ENCODE results near the gene SNCB. TPM values are rescaled to one million over a fixed set of nuclear protein-coding genes. Genes with fewer than 3 reads are reported as not detected.
A peak's percentile ranks its signal among the peaks of the same experiment; 100 is the strongest.
"Not testable (repeated sequence)": the region's sequence is repeated elsewhere in the genome, so short reads cannot be mapped to it uniquely, and the experiment has no call there.

The SNCB gene
- total and polyA plus RNA-seq, 5 donors, result 0.74 to 3.2 (median 1.6) TPM; not detected in 1

- WGBS, result 5% methylated on average over 31 of the region's 31 CpGs
- Histone ChIP-seq H3K4me1 (ENCODE audit: control insufficient read depth, insufficient read depth, low read length) (peaks cover 4% of the 10 kb centered on the region), H3K9me3 (ENCODE audit: control insufficient read depth, low read length) (no peaks in the 10 kb centered on the region), H3K27ac (ENCODE audit: low read length) (no peak overlapping the region), H3K27me3 (ENCODE audit: control insufficient read depth, insufficient read depth) (no peaks in the 10 kb centered on the region), H3K4me3 (ENCODE audit: low read length) (peak overlapping the region; percentile 89)
- DNase-seq (no peak), ATAC-seq (no peak)
- intact Hi-C loops (cut with DNase I), result no loop called here
Observed at GRCh38 chr5:176610435-176610773, 19.9 kb downstream of the SNCB start.

DNA sequence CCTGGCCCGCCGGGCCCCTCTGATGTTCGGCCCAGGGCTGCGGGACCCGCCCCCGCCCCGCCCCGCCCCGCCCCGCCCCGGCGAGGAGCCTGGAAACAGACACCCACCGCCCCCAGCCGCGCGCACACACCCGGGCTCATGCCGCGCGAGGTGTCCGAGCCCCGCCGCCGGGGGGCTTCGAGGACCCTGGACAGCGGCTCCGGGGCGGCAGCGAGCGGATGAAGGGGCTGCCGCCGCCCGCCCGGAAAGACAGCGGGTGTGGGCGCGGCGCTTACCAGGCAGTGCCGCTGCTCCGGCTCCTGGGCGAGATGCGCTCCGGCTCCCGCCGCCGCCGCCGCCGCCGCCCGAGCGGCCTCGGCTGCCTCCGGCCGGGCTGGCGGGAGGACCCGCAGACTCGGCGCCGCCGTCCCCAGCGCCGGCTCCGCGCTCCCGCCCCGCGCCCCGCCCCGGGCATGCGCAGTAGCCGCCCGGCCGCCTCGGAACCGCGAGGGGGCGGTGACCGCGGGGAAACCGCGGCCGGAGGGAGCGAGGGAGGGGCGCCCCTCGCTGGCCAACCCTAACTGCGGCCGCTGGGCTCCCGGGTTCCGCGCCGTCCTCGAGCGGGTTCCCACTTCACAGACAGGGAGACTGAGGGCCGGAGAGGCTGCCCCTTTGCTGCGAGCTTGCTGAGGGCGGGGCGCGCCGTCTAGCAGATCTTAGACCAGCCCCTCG, 20.5 kb downstream of the SNCB start, which contains the start of gene GPRIN1:
Gene GPRIN1 (minus strand): TSS at position 433 of the 711 bp plus-strand sequence. CDS start 10,322 bp downstream, outside the sequence.
- Histone ChIP-seq H3K27ac (ENCODE audit: low read length) (no peak within 1 kb of the TSS), H3K4me3 (ENCODE audit: low read length) (peak within 1 kb of the TSS; percentile 89), H3K9me3 (ENCODE audit: control insufficient read depth, low read length) (no peaks in the 10 kb centered on the region), H3K4me1 (ENCODE audit: control insufficient read depth, insufficient read depth, low read length) (peaks cover 4% of the 10 kb centered on the region), H3K27me3 (ENCODE audit: control insufficient read depth, insufficient read depth) (no peaks in the 10 kb centered on the region)
- WGBS, result under 1% methylated on average over 101 of the region's 101 CpGs
- peak; percentile 80 to 87 for ATAC-seq
- DNase-seq, result peak; percentile 55 to 86 (median 85)
- intact Hi-C loops (cut with DNase I), result no loop called here

DNA sequence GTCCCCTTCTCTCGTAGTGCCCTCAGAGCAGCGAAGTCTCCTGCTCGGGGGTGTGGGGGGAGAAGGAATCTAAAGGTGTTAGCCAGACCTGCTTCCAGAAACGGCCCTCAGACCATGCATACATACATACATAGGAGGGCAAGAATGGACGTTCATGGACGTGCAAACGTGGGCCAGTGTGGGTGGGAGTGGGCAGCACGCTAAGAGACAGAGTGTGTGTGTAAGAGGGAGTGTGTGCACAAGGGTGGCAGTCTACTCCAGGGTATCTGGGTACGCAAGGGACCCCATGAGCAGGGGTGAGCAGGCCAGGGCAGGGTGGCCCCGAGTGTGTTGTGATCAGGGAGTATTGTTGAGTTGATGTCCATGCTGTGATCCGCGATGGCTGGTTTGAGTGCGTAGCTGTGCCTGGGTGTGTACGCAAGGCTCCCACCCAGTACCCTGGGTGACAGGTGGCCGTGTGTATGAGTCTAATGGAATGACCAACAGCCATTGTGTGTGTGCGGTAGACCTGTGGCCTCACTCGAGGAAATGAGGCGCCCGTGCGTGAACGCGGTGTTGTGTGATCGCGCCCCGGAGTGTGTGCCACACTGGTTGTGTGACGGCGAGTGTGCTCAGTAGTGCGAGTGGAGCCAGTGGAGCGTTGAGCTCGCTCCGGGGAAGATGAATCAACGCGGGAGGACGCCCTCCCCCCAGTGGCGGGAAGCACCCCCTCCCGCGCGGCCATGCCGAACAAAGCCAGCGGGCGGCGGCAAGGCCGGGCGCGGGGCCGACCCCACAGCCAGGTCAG, 21.2 kb downstream of the SNCB start:
- intact Hi-C loops (cut with DNase I), result no loop called here
- Histone ChIP-seq H3K27me3 (ENCODE audit: control insufficient read depth, insufficient read depth) (no peaks in the 10 kb centered on the region), H3K27ac (ENCODE audit: low read length) (no peak overlapping the region), H3K4me1 (ENCODE audit: control insufficient read depth, insufficient read depth, low read length) (peaks cover 4% of the 10 kb centered on the region), H3K9me3 (ENCODE audit: control insufficient read depth, low read length) (no peaks in the 10 kb centered on the region), H3K4me3 (ENCODE audit: low read length) (peak overlapping the region; percentile 89)
- DNase-seq, result peak in 1 of 3 donors; percentile 55
- ATAC-seq, result no peak
- WGBS, result 30% methylated on average over 46 of the region's 46 CpGs

- no peaks in the 10 kb centered on the region for H3K27me3 ChIP-seq (ENCODE audit: control insufficient read depth, insufficient read depth)
Observed at GRCh38 chr5:176608142-176608705, 22.1 kb downstream of the SNCB start.

GRCh38 chr5:176606875-176607274, 23.5 kb downstream of the SNCB start:
- ATAC-seq, result no peak
- H3K9me3 ChIP-seq (ENCODE audit: control insufficient read depth, low read length), result no peaks in the 10 kb centered on the region
- intact Hi-C loops (cut with DNase I), result no loop called here

More at GRCh38 chr5:176608142-176608705, 22.1 kb downstream of the SNCB start:
- DNase-seq (peak in 2 of 3 donors; percentile 10 to 41), ATAC-seq (no peak)
- H3K4me3 ChIP-seq (ENCODE audit: low read length), result no peak overlapping the region
- no peaks in the 10 kb centered on the region for H3K9me3 ChIP-seq (ENCODE audit: control insufficient read depth, low read length)
- H3K27ac ChIP-seq (ENCODE audit: low read length), result no peak overlapping the region
- 93% methylated on average over 4 of the region's 4 CpGs for WGBS
- peaks cover 4% of the 10 kb centered on the region for H3K4me1 ChIP-seq (ENCODE audit: control insufficient read depth, insufficient read depth, low read length)
- intact Hi-C loops (cut with DNase I), result no loop called here

DNA sequence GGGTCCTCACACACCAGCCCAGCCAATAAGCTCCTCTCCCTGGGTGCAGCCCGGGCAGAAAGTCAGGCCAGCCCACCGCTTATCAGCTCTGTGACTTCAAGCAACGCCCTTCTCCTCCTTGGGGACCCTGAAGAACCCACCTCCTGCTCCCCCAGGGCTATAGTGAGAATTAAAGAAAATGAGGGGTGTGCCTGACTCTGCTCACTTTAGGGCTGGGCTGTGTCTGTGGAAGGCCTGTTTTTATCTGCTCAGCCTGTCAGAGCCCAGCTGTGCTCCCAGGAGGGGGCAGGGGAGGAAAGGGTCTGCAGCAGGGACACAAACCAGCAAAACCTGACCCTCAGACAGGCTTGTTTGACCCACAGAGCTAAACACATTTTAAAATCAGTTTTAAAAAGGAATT, 24.3 kb downstream of the SNCB start:
- Histone ChIP-seq H3K9me3 (ENCODE audit: control insufficient read depth, low read length) (no peaks in the 10 kb centered on the region), H3K4me1 (ENCODE audit: control insufficient read depth, insufficient read depth, low read length) (peaks cover 4% of the 10 kb centered on the region), H3K27ac (ENCODE audit: low read length) (no peak overlapping the region), H3K27me3 (ENCODE audit: control insufficient read depth, insufficient read depth) (no peaks in the 10 kb centered on the region), H3K4me3 (ENCODE audit: low read length) (no peak overlapping the region)
- DNase-seq (peak in 2 of 3 donors; percentile 9 to 25), ATAC-seq (no peak)
- WGBS, result 50% methylated on average over 3 of the region's 3 CpGs
- intact Hi-C loops (cut with DNase I), result no loop called here

More at GRCh38 chr5:176606875-176607274, 23.5 kb downstream of the SNCB start:
- Histone ChIP-seq H3K27ac (ENCODE audit: low read length) (no peak overlapping the region), H3K4me3 (ENCODE audit: low read length) (no peak overlapping the region), H3K27me3 (ENCODE audit: control insufficient read depth, insufficient read depth) (no peaks in the 10 kb centered on the region), H3K4me1 (ENCODE audit: control insufficient read depth, insufficient read depth, low read length) (peaks cover 4% of the 10 kb centered on the region)
- peak in 1 of 3 donors; percentile 4 for DNase-seq
- 84% methylated on average over 3 of the region's 3 CpGs for WGBS

DNA sequence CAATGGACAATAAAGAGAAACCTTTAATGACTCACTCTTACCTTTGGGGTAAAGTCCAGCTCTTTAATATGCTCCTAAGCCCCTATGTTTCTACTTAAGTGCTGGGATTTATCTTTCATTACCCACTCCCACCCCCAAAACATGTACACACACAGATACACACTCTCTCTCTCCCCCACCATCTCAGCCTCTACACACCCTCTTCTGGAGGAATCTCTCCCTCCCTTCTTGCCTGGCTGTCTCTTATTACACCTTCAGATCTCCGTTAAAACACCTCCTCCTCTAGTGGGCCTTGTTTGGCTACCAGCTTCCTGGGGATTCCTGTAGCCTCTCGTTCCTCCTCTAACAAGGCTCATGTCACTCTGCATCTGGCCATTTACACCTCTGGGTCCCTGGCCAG, 27.2 kb downstream of the SNCB start:
- H3K4me3 ChIP-seq (ENCODE audit: low read length), result no peak overlapping the region
- ATAC-seq (no peak), DNase-seq (no peak)
- H3K27ac ChIP-seq (ENCODE audit: low read length), result no peak overlapping the region
- 20% methylated on average over 2 of the region's 2 CpGs for WGBS
- H3K9me3 ChIP-seq (ENCODE audit: control insufficient read depth, low read length), result no peaks in the 10 kb centered on the region
- no peaks in the 10 kb centered on the region for H3K27me3 ChIP-seq (ENCODE audit: control insufficient read depth, insufficient read depth)
- intact Hi-C loops (cut with DNase I), result no loop called here
- H3K4me1 ChIP-seq (ENCODE audit: control insufficient read depth, insufficient read depth, low read length), result no peaks in the 10 kb centered on the region

DNA sequence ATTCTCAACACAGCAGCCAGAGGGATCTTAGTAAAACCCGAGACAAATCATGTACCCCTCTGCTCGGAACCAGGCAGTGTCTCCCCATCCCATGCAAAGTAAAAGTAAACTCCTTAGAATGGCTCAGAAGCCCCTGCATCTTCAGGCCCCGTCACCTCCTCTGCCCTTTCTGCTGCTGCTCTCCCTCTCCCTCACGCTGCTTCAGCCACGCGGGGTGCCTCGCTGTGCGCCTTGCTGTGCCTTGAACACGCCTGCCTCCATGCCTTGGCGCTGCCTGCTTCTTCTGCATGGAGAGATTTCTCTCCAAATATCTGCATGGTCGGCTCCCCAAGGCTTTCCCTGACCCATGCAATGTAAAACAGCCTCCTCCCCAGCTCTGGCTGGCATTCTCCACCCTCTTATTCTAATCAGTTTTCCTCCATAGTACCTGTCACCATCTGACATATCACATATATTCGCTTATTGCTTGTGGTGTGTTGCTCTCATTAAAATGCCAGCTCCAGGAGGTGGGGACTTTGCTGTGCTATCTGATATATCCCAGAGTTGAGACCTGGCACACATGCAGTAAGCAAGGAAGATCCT, 28.3 kb downstream of the SNCB start:
- 70% methylated on average over 12 of the region's 12 CpGs for WGBS
- intact Hi-C loops (cut with DNase I), result no loop called here
- DNase-seq (peak in 1 of 3 donors; percentile 6), ATAC-seq (no peak)
- H3K27me3 ChIP-seq (ENCODE audit: control insufficient read depth, insufficient read depth), result no peaks in the 10 kb centered on the region
- H3K9me3 ChIP-seq (ENCODE audit: control insufficient read depth, low read length), result no peaks in the 10 kb centered on the region
- no peaks in the 10 kb centered on the region for H3K4me1 ChIP-seq (ENCODE audit: control insufficient read depth, insufficient read depth, low read length)
- H3K27ac ChIP-seq (ENCODE audit: low read length), result no peak overlapping the region
- no peak overlapping the region for H3K4me3 ChIP-seq (ENCODE audit: low read length)

GRCh38 chr5:176599749-176600430, 30.4 kb downstream of the SNCB start:
- H3K4me3 ChIP-seq (ENCODE audit: low read length); H3K27me3 ChIP-seq (ENCODE audit: control insufficient read depth, insufficient read depth); H3K27ac ChIP-seq (ENCODE audit: low read length); ATAC-seq; H3K9me3 ChIP-seq (ENCODE audit: control insufficient read depth, low read length); H3K4me1 ChIP-seq (ENCODE audit: control insufficient read depth, insufficient read depth, low read length); intact Hi-C loops (cut with DNase I): not testable (repeated sequence)
- peak in 1 of 3 donors; percentile 16 for DNase-seq
- 90% methylated on average over 19 of the region's 19 CpGs for WGBS

Measured in right cardiac atrium (tissue), 5 donors.